Measurements from ENCODE around the gene NDUFAF8.

Gene NDUFAF8, protein sequence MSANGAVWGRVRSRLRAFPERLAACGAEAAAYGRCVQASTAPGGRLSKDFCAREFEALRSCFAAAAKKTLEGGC

DNA sequence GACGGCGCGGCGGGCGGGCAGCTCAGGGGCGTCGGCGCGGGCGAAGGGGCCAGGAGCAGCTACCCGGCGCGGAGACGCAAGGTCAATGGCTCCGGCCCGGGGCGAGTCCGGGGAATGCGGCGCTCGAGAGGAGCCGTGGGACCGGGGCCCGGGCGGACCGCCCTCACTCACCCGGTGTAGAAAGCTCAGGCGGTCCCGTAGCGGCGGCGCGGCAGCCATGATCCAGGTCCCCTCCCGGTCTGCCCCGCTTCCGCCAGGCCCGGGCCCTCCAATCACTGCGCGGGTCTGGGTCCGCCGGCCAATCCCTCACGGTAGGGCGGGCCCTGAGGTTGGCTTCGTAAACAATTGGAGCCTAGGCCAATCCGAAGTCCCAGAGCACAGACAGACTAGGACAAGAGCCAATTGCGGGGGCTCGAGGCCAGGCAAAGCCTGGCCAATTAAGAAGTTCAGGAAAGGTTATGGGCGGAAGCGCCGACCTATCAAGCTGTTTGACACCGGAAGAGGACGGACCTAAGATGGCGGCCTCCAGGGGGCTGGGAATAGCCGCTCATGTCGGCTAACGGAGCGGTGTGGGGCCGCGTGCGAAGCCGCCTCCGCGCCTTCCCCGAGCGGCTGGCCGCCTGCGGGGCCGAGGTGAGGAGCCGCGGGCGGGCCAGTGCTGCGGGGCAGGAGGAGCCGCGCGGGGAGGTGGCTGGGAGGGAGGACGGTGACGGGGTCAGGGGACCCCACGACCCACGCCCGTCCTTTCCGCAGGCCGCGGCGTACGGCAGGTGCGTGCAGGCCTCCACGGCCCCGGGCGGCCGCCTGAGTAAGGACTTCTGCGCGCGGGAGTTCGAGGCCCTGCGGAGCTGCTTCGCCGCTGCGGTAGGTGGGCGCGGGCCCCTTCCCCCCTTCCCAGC is at the start of gene NDUFAF8, which contains the start of gene TEPSIN:
Gene NDUFAF8 (plus strand): TSS at position 504 of the 899 bp plus-strand sequence. CDS start 46 bp downstream, at position 550.
Gene TEPSIN (minus strand): TSS at position 241 of the 899 bp plus-strand sequence. CDS start 22 bp downstream, at position 219.
- peak; percentile 99 for DNase-seq

DNA sequence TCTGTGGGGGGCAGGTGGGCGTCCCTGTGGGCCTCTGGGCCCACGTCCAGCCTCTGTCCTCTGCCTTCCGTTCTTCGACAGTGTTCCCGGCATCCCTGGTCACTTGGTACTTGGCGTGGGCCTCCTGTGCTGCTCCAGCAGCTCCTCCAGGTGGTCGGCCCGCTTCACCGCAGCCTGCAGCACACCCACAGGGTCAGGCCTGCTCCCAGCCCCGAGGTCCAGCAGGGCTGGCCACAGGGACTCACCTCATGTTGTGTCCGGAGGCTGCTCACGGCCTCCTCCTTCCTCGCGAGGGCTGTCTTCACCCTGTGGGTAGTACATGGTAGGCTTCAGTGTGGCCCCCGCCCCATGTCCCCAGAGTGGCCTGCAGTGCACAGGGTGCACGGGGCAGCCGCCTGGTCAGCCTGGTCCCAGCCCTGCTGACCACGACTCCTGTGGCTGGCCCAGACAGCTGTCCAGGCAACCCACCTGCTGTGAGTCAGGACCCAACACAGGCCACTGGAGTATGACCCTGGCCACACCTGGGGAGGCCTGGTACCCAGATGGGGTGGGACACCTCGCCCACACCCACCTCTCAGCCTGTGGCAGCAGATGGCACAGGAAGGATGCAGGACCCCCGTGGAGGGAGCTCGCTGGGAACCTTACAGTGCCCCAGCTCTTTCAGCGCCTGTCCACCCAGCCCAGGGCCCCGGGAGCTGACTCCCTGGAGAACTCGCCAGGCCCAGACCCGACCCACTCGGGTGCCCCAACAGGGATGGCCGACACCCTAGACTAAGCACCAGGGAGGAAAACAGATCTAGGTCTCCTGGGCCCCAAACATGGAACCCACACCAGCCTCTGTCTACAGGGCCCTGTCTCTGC is 49.2 kb upstream of the NDUFAF8 start:
- DNase-seq: no peak

DNA sequence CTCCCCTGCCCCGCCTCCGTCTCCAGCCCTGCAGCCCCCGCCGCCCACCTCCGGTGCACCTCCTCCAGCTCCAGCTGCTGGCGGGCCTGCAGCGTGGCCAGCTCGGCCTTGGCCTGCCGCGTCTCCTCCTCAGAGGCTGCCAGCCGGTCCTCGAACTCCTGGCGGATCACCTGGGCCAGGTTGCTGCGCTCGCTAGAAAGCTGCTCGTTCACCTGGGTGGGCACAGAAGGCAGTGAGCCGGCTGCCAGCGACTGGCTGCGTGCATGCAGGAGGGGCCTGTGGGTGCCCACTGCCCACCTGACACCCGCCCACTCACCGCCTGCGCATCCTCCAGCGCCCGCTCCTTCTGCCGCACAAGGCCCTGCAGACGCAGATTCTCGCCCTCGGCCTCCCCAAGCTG is 48.5 kb upstream of the NDUFAF8 start:
- DNase-seq: no peak

DNA sequence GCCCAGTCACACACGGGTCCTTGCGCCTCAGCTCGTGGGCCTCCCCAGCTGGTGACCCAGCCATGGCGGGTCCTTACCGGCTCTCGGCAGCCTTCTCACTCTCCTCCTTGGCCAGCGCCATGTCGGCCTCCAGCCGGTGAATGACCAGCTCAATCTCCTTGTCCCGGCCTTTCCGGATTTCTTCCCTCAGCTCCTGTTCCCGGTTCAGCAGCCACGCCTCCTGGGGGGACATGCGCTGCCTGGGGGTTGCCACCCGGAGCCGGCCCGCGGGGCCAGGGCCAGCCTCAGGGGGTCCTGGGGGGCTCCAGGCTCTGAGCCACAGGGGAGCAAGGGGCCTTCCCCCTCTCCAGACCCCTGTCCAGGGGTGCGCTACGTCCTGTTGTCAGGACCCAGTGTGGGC is 48.0 kb upstream of the NDUFAF8 start:
- DNase-seq: no peak

DNA sequence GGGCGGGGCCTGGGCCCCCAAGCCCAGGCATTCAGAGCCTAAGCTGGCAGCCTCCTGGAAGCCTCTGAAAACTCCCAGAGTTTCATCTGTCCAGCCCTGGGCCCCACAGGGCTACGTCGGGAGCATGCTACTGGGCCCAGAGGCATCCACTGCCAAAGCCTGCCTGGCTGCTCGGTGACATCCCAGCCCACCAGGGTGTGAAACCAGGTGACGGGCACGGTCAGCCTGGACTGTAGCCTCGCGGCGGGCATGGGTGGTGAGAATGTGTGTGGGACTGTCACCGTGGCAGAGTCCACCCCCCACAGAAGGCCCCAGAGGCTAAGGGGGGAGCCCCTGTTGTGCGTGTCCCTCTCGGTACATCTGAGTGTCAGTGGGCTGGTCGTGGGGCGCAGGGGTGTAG is 47.5 kb upstream of the NDUFAF8 start:
- no peak for DNase-seq

DNA sequence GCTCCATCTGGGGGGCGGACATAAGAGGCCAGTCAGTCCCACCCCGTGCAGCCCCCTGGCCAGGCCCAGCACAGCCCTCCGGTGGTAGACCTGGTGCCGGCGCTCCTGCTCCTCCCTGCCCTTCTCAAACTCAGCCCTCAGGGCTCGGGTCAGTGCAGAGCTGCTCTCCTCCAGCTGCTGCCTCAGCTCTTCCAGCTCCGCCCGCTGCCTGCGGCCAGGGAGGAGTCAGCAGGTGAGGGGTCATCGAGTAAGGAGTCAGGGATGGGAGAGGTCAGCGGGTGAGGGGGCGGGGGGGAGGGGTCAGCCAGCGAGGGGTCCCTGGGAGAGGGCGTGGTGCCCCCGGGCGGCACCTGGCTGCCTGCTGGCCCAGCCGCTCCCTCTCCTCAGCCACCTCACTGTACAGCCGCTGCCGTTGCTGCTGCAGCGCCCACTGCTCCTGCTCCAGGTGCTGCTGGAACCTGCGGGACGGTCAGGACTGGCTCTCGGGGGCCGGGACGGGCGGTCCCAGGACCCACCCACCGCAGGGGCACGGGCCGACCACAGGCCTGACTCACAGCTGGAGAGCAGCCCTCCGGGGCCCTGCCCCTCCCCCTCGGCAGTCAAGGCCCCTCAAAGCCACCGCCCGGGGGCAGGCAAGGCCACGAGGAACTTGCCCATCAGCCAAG is 46.6 kb upstream of the NDUFAF8 start:
- no peak for DNase-seq

DNA sequence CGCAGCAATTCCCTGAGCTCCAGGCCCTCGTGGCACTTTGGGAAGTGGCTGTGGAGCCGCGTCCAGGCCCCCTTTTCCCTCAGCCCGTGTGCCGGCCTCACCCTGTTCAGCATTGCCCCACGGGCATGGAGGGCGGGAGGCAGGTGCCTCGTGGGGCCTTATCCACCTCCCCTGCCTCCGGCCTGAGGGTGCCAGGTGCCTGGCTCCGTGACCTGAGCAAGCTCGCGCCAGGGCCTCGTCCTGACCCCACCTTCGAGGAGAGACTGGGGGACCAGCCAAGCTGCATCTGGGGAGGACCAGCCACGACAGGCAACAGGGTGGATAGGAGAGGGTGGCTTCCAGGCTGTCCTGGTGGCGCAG is 46.1 kb upstream of the NDUFAF8 start:
- DNase-seq: no peak

DNA sequence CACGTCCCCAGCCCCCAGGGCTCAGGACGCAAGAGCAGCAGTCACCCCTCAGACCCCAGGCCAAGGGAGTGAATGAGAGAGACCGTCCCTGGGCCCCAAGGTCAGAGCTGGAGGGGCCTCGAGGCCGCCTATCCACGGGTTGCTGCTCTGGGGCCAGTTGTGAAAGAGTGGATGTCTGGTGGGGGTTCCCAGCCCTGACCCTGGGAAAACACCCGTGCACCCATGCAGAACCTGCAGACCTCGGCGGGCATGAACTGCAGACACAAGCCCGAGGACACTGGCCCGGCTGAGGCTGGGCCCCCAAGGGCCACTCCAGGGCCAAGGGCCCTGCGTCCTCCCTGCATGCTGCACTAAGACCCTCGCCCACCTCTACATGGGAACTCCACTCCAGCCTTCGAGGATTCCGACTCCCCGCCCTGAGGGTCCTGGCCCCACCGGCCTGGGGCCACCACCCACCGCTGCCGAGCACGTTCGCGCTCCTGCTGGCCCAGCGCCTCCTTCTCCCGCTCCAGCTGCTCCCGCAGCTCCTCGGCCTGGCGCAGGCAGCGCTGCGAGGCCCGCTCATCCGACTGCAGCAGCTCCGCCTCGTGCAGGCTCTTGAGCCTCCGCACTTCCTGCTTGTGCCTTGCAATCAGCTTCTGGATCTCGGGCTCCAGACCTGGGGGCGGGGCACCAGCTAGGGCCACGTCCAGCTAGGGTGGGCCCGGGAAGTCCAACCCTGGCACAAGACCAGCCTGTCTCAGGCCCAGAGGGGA is 45.5 kb upstream of the NDUFAF8 start:
- DNase-seq: no peak

DNA sequence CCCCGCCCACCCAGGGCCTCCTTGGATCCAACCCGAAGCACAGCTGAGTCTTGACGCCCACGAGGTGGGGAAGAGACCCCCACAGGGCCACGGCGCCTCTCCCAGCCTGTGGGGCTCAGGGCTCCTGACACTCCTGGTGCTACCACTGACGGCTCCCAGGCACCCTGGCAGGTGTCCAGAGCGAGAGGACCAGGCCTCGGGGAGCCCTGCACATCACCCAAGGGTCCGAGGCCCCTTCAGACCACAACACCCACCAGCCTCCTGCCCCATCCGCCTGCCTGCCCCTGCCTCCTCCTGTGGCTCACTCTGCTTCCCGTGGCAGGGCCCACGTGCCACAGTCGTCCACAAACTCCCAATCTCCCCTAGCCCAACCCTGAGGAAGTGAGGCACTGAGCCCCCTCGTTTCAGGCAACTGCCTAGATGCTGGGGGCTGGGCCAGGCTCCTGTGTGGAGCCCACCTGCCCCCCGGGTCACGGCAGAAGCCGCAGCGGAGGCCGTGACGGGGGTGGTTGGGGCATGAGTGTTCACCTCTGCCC is 44.8 kb upstream of the NDUFAF8 start:
- no peak for DNase-seq

DNA sequence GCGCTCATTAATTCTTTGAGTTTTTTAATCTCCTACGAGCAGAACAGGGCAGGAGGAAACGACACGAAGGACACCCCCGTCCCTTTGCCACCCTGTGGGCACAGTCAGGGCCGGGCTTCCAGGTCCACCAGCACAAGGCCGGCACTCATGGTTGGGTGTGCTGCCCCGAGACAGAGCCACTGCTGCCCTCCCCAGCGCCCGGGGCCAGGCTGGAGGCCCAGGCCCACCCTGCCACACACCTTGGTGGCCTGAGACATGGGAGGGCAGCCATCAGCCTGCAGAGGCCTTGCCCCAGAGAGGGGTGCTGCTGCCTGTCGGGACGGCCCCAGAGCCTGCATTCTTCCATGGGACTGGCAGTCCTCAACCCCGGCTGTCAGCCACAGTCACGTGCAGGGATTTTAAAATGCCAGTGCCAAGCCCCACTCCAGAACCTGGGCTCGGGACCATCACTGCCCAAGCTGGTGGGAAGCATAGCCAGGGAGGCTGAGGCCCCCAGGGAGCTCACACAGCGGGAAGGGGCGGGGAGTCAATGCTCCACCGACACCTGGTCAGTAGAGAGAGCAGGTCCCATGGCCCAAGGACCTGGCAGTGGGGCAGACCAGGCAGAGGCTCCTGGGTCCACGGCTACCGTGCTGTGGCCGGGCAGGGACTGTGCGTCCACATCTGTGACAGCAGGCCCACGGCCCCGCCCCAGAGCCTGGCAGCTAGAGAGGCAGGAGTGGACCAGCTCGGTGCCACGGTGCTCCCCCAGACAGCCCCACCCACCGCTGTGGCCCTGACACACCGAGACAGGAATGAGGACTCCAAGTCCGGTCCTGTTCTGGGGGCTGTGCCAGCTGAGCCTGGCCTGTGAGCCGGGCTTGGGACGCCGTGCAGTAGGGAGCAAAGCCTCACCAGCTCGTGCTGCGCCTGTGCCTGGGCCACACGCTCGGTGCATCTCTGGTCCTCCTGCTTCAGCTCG is 43.9 kb upstream of the NDUFAF8 start:
- DNase-seq: no peak

DNA sequence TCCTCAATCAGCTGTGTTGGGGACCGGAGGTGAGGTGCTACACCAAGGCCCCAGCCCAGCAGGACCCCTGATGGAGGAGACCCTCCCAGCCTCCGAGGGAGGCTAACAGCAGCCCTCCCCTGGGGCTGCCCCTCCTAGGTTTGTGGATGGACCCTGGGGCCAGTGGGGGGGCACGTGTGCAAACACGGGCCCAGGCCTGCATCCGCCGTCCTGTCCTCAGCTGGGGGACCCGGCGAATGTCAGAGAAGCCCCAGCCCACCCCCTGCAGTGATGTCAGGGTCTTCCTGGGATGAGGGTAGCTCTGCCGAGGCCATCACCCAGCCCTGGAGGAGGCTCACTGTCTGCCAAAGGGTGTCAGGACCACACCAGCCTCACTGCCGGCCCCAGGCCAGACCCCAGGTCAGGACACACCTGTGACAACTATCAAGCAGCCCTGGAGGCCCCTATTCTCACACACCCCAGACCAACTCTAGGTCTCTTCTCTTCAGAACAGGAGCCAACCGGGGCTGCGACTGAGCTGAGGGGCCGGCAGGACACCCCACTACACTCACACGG is 43.1 kb upstream of the NDUFAF8 start:
- no peak for DNase-seq

DNA sequence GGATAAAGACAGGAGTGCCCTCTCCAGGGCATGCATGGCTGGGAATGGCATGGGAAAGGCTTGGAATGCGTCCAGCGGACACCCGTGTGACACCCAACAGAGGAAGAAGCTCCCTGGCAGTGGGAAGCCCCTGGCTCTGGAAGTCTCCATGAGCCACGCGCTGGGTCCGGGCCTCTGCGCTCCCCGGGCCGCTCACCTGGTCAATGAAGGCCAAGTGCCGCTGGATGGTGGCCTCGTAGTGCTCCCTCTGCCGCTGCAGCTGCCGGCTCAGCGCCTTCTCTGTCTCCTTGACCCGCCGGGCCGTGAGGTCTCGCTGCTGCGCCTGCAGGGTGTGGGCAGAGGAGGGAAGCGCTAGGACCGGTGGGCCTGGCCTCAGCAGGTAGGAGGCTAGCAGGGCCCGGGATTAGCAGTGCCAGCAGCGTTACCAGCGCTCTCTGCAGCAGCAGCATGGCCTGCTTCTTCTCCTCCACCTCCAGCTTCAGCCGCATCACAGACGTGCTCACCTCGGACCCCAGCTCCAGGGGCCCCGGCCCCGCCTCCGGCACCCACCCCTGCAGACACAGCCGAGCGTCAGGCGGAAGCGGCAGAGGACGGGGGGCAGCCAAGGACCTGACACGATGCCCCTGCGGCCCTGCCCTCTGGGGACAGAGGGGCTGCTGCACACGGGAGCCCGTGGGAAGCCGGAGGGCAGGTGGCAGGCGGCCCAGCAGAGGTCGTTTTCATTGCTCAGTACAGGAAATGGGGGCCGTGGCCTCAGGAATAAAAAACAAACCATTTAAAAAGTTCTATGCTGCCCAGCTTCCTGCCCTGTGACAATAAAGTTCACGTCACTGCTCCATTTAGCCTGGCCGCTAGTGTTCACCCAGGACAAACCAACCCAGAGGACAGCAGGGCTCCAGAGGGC is 42.4 kb upstream of the NDUFAF8 start:
- no peak for DNase-seq

DNA sequence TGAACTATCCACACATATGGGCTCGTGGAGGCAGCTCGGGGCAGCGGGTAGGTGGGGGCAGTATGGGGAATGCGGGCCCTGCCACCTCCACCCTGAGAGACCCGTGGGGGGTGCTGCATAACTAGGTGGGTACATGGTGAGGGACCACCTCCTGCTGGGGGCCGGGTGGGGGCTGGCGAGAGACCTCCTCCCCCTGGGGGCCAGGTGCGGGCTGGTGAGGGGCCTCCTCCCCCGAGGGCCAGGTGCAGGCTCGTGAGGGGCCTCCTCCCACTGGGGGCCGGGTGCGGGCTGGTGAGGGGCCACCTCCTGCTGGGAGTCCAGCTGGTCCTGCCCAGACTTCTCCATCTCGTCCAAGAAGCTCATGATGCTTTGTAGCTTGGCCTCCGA is 41.7 kb upstream of the NDUFAF8 start:
- DNase-seq: no peak

DNA sequence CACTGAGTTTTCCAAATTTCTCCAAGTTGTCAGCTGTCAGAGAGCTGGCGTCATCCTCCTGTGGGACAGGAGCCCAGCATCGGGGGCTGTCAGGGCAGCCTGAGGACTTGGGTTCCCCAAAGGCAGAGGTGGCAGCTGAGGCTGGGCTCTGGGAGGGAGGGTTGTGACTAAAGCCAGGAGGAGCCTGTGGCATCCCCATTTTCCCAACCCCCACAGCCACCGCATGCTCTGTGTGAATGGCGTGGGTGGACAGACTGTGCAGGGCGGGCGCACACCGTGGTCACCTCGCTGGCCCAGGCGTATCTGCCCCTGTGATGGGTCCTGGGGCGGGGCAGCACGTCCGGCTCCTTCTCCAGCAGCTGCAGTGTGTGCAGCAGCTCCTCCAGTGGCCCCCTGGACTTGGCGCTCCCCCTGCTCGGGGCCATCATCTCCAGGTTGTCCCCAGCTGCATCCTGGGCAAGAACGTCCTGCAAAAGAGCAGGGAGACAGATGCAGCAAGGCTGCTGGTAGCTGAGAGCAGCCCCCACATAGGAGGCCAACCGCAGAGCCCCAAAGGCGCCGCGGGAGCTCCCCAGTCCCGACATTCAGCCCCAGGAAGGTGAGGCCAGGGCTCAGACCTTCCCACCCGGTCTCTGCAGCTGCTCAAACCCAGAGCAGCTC is 41.2 kb upstream of the NDUFAF8 start:
- no peak for DNase-seq

DNA sequence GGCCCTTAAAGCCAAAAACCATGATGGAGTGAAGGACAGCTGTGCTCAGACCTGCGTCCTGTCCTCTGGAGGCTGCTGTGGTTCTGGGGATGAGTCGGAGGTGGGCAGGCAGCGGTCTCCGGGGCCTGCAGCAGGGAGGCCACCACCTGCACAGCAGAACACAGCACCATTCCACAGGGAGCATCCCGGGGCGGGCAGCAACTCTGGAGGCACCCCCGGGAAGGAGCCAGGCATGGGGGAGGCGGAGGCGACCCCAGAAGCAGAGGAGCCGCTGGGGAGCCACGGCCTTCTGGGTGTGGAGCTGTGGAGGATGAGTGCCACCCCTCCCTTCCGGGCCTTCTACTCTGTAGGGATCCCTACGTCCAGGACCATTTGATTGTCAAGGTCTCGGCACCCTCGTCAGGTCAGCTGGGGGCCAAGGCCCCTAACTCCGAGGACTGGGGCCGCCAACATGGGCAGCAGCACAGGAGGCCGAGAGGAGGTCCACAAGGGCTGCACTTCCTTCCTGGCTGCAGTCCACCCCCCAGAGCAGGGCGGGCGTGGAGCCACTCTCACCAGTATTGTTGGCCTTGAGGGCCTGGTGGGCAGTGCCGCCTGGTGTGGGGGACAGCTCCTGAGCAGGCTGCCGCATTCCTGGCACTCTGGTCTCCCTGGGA is 40.2 kb upstream of the NDUFAF8 start:
- DNase-seq: no peak

DNA sequence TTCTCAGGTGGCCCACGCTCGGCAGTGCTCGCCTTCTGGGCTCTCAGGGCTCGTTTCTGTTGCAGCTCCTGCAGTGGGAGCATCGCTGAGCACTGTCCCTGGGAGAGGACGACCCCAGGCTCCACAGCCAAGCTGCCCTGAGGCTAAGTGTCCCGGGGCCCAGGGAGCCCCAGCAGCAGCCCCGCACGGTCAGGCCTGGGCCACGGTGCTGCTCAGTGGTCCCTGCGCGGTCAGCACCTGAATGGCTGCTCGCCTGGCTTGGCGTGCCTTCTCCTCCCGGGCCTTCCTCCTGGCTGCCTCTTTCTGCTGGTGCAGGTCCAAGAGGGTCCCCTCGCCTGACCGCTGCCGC is 39.7 kb upstream of the NDUFAF8 start:
- DNase-seq: no peak

DNA sequence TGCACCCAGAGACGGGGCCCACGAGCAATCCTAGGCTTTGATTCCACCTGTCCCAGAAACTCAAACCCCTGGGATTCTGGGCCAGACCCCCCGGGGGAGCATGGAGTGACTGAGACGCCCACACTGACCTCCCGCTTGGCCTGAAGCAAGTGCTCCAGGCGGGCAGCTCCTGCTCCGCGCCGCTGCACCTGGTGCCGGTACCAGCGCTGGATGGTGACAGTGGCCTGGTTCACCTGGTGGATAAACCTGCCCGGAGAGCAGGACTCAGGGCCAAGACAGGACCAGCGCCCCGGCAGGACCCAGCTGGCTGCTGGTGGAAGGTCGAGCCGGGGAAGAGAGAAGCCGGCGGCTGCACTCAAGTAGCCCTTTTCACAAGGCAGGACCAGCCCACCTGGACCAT is 38.9 kb upstream of the NDUFAF8 start:
- DNase-seq: no peak
